SH-SY5Y (cell line): ENCODE measurements around the gene GRM5.

Experiments
- GATA2 ChIP-seq: IDR thresholded peaks from 2 replicates; pipeline ENCODE4 v1.6.1; 2011; ENCODE audit warnings: mild to moderate bottlenecking, low read depth, low read length
- GATA3 ChIP-seq: IDR thresholded peaks from 2 replicates; pipeline ENCODE4 v1.6.1; 2011; ENCODE audit warnings: low read depth, mild to moderate bottlenecking, low read length, moderate library complexity

- no peak for TF ChIP-seq GATA2
- no peak for TF ChIP-seq GATA3
These were observed 461.5 kb downstream of the GRM5 start for GRCh38 chr11:88604260-88604659.
